Cerebellar cortex (tissue), 1 donor: ENCODE results near the gene CCDC188.

Experiments used
- DNase-seq: peaks from one replicate; pipeline ENCODE4 v3.0.0-alpha.2; 2015; ENCODE audit warnings: low spot score

CCDC188 gene

DNA sequence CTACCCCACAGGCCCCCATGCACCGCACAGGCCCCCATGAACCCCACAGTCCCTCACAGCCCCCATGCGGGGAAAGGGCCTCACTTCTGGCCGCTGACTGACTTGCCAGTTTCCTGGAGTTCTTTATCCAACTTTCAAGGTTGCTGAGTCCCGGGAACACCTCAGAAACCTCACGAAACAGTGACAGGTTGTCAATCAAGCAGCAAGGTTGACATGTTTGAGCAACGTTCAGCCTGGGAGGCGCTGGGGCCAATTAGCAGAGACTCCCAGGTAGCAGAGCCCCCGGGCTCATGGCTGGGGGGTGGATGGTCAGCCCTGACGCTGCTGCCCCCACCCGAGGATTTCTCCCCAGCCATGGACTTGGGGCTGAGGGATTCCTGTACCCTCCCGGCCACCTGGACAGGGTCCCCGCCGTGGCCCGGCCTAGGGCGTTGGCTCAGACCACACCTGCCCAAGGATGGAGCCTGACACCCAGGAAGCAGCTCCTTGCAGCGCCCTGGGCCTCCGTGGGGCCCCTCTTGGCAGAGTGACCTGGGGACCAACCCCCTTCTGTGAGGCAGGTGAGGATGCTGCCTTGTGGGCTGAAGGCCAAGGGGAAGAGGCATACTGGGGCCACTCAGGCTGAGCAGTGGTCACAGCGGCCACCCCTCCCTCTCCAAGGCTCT, 33.8 kb upstream of the CCDC188 start:
- no peak for DNase-seq

DNA sequence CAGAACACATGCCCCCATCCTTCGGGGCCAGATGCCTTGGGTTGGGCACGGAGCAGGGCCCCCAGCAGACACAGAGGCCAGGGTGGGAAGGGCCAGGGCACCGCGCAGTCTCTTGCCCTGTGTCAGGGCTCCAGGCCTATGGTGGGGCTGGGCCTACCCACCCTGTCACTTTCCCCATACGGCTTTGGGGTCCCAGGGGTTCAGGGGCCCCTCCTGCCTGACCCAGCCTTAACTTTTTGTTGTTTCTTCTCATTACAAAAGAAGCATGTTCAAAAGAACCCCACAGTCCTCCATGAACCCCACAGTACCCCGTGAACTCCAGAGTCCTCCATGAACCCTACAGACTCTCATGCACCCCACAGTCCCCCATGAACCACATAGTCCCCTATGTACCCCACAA, 33.0 kb upstream of the CCDC188 start:
- DNase-seq = no peak

DNA sequence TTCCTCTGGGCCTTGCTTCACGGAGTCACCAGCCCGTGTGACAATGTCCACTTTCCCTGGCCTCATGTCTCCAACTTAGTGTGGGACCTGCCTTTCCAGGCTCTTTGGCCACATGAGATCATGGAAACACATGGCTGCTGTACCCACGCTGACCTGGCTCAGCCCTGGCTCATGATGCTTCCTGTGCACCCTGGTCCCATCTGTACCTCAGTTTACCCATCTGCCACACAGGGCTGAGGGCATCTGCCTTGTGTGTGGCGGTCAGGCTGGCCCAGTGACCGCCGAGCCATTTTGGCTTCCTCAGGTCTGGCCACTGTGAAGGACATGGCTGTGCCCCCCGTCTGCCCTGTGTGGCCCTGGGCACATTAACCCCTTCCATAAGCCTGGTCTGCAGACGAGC, 32.2 kb upstream of the CCDC188 start:
- no peak for DNase-seq

GRCh38 chr22:20182365-20182764, 31.5 kb upstream of the CCDC188 start:
- no peak for DNase-seq

DNA sequence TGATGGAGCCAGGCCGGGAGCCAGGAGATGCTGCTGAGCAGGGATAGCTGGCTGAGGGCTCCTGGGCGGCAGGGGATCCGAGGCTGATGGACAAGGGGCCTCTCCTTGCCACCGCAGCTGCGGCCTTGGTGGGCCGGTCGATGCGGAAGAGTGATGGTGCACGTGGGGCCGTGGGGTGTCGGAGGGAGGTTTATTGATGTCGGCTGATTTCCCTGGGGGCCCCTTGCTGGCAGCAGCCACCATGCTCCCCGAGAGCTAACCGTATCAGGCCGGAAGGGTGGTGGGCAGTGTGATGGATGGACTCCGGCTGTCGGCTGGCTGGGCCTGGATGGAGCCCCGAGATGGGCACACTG, 31.0 kb upstream of the CCDC188 start:
- DNase-seq = no peak

GRCh38 chr22:20181194-20181883, 30.5 kb upstream of the CCDC188 start:
- DNase-seq = no peak

GRCh38 chr22:20180640-20181039, 29.8 kb upstream of the CCDC188 start:
- DNase-seq = no peak

DNA sequence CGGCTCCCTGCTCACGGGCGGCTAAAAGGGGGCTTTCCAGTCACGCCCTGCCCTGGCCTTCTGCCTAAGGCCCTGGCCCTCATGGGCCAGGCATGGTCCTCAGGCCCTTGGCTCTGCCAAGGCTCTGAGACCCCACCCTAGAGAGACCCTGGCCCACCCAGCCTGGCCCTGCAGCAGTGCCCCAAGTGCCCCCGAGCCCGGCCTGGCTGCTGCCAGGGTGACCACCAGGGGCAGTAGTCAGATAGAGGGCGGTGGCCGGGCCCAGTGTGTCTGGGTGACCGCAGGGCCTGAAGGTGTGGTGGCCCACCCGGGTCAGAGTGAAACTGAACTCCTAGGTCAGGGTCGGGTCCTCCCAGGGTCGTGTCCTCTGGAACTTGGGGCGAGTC, 29.4 kb upstream of the CCDC188 start:
- no peak for DNase-seq

DNA sequence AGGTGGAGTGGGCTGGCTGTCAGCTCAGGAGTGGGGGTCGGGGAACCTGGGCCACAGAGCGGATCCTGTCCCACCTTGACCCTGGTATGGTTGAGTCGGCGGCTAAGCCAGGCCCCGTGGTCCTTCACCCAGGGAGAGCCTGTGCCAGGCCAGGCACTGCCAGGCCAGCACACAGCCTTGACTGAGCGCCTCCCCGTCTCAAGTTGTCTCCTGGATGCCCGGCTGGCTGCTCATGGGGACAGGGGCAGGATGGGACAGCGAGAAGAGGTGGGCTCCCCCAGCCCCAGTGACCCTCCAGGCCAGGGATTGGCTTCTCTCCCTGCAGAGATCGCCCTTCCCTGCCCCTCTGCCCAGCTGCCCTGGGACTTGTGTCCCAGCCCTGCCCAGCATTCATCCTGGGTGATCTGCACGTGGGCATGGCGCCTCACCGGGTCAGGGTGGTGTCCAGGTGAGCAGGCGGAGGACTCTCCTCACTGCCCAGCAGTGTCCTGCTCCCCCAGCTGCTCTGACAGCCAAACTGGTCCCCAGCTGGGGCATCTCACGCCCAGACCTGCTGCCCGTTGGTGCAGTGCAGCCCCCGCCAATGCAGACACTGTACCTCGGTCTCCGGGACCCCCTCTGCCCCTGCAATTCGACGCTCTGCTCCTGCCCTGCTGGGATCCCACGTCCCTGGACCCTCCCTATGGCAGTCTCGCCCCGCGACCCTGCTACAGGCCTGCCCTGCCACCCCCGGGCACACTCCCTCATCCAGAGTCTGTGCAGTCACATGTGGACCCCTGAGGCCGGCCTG, 28.8 kb upstream of the CCDC188 start:
- no peak for DNase-seq

DNA sequence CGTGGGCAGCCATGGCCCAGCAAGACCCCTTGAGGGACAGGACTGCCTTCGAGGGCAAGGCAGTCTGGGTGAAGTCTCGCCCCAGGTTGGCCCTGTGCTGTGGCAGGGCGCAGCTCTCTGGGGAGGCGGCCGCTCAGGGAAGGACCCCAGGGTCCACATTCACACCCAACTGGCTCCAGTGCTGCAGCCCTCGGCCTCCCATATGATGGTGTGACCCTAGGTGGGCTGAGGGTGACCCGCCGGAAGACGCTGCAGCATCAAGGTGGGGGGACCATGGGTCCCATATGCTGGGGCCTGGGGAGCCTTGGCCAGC, 28.0 kb upstream of the CCDC188 start:
- no peak for DNase-seq

DNA sequence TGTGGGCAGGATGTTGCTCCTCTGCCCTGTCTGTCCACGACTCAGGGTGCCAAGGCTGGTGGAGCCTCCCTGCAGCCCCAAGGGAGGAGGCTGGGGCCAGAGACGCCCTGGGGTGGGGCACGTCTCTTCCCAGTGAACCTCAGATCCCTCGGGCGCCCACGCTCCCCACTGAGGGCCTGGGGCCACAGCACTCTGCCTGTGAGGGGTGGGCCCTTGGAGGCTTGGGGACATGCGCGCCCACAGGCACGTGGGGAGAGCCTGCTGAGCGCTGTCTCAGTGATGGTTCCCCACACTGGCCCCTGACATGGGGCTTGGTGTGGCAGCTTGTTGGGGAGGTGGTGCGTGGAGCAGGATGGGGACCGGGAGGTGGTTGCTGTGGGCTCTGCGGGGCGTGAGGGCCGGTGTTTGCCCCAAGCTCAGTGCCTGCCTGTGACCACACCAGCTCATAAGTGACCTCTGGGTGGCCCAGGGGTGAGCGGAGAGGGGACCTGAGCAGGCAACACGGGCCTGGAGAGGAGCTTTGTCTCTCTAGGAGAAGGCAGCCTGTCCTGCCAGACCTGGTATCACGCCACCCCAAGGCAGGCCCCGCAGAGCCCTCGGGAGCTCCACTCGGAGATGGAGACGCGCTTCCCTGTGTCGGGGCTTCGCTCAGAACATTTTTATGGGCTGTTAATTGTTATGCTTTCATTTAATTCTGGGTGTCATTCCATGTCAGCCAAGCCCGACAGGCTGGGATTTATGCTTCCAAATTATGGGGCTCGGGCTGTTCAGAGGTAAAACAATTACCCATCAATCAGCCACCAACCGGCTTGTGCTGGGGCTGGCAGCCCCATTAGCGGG, 27.4 kb upstream of the CCDC188 start:
- DNase-seq = no peak

- DNase-seq = no peak
Measured at GRCh38 chr22:20177217-20177911, 26.5 kb upstream of the CCDC188 start.

DNA sequence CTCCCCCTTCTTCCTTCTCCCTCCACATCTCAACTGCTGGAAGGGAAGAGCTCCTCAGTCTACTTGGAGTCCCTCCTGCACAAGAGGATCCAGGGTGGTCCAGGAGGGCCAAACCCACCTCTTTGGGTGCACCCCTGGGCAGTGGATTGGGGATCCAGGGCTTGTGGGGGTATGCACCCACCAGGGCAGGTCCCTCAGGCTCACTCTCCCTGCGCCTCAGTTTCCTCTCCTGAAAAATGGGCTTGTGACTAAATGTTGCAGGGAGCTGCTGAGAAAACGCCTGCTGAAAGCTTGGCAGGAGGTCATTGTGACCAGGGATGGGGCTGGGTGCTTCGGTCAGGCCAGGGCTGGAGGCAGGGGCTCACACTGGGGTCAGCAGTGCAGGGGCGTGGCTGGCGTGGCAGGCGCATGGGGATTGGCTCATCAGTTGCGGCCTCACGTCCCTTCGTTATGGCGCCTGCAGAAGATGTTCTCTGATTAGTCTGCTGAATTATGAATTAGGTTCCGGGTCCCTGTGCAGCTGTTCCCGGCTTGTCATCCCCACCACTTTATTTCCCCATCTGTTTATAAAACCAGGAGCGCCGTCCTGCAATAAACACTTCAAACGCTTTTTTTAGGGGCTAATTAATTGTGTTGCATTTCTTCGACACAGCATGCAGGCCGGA, 25.7 kb upstream of the CCDC188 start:
- no peak for DNase-seq

GRCh38 chr22:20175597-20175900, 24.7 kb upstream of the CCDC188 start:
- DNase-seq = no peak

DNA sequence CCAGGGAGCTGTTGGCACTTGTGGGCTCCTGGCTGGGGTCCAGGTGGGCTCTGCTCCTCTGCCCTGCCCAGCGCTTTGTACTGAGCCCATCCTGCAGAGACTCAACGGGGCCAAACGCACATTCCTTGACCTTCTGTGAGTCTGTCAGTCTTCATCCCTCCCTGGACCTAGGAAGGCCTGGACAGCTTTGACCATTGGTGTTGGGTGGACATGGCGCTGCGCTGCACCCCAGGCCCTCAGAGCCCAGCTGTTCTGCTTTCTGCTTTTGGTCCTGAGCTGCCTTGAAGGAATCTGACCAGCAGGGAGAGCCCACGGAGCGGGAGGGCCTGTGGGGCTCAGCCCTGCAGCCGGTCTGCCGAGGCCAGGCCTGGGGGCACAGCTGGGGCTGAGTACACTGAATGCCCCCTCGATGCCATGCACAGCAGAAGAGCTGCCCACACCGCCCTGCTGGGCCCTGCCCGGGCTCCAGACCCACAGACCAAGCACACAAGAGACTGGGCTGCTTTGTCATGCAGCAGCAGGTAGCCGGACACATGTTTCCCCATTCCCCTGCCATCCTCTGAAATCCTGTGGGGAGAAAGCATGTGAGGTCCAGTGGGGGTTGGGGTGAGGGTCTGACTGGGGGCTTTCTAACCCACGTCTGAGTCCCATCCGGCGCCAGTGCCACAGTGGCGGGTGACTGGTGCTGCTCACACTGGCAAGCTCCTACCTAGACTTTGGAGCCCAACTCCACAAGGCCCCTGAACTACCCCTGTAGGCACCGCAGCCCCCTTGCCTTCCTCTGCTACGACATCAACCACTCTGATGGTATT, 24.1 kb upstream of the CCDC188 start:
- DNase-seq = no peak

DNA sequence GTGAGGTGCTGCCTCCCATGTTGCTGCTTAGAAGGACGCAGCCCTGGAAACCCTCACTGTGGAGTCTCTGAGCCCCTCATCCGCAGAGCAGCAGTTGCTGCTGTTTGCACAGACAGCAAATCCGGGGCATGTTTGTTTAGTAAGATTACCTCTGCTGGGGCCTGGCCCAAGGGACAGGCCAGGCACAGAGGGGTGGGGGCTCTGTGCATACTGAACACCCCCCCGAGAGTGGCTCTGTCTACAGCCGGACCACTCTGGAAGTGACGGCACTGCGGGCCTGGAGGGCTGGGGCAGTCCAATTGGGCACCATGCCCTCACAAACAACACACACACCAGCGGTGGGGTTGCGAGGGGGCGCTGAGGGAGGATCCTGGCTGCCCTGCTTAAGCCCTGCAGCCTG, 22.9 kb upstream of the CCDC188 start:
- DNase-seq = no peak

DNA sequence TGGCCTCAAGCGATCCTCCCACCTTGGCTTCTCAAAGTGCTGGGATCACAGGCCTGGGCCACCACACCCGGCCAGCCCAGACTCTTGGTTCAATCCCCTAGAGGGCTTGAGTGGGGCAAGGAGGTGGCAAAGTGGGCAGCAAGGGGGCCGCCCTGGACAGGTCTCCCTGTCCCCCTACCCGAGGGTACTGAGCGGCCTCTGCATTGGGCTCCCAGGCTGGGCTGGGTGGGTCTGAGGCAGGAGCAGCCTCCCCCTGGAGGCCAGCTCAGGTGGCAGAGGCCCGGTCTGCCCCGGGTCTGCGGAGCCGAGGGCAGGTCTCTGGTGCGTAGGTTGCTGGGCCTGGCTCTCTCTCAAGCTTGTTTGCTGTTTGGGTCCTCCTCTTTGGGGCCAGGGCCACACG, 22.4 kb upstream of the CCDC188 start:
- no peak for DNase-seq

DNA sequence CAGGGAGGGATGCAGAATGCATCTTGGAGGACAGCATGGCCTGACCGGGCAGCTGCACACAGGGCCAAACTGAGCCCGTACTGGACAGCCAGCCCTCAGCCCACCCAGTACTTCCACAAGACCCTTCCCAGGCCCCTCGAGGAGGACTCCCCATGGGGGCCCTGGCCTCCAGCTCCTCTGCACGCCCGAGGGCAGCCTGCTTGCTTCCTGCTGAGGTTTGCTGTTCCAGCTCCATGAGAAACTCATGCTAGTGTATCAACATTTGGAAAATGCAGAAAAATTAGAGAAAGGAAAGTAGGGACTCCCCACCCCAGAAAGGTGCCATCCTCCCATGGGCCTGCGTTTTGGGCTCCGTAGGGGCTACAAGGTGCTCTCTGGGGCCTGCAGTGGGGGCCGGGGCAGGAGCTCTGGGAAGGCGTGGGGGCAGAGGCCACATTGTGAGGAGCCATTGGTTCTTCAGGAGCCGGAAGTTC, 21.3 kb upstream of the CCDC188 start:
- no peak for DNase-seq

GRCh38 chr22:20171288-20172140, 20.7 kb upstream of the CCDC188 start:
- no peak for DNase-seq

GRCh38 chr22:20170170-20170569, 19.3 kb upstream of the CCDC188 start:
- no peak for DNase-seq
